RWPE2 (cell line): Measurements from ENCODE around the gene FAM174C.

Source experiments
- ATAC-seq: fragments of 200-7000 bp; cut with Tn5 transposase; 3 replicates; pipeline ENCODE4 v1.9.1; 2021; ENCODE audit warnings: low read depth
- DNase-seq: peaks from one replicate; pipeline ENCODE4 v3.0.0-alpha.2; 2020; ENCODE audit warnings: low spot score
- H3K27ac ChIP-seq: fragments of 450-650 bp; 2 replicates; pipeline ENCODE4 v1.5.1; 2017; ENCODE audit warnings: mild to moderate bottlenecking; ENCODE audit not compliant: poor library complexity, severe bottlenecking
- H3K27me3 ChIP-seq: fragments of 250-450 bp; sonication (Bioruptor Pico); 2 replicates; pipeline ENCODE4 v1.5.1; 2021; ENCODE audit warnings: mild to moderate bottlenecking, moderate library complexity; ENCODE audit not compliant: insufficient read depth, poor library complexity, severe bottlenecking
- H3K36me3 ChIP-seq: fragments of 250-450 bp; sonication (Bioruptor Pico); 2 replicates; pipeline ENCODE4 v1.5.1; 2020; ENCODE audit warnings: low read depth, mild to moderate bottlenecking, moderate library complexity
- H3K4me1 ChIP-seq: fragments of 250-450 bp; sonication (Bioruptor Pico); 2 replicates; pipeline ENCODE4 v1.5.1; 2021; ENCODE audit warnings: mild to moderate bottlenecking, moderate library complexity; ENCODE audit not compliant: insufficient read depth, poor library complexity, severe bottlenecking
- H3K4me3 ChIP-seq: fragments of 250-450 bp; sonication (Bioruptor Pico); 2 replicates; pipeline ENCODE4 v1.5.1; 2021; ENCODE audit warnings: mild to moderate bottlenecking, moderate library complexity; ENCODE audit not compliant: severe bottlenecking
- H3K9me3 ChIP-seq: fragments of 250-450 bp; sonication (Bioruptor Pico); 2 replicates; pipeline ENCODE4 v1.5.1; 2021; ENCODE audit warnings: mild to moderate bottlenecking, moderate library complexity; ENCODE audit not compliant: severe bottlenecking
- TF ChIP-seq, protein P1 (sequence below): fragments of 450-650 bp; IDR thresholded peaks from one replicate; pipeline ENCODE4 v1.5.1; 2017; ENCODE audit warnings: mild to moderate bottlenecking, moderate library complexity; ENCODE audit not compliant: poor library complexity, severe bottlenecking

The FAM174C gene

DNA sequence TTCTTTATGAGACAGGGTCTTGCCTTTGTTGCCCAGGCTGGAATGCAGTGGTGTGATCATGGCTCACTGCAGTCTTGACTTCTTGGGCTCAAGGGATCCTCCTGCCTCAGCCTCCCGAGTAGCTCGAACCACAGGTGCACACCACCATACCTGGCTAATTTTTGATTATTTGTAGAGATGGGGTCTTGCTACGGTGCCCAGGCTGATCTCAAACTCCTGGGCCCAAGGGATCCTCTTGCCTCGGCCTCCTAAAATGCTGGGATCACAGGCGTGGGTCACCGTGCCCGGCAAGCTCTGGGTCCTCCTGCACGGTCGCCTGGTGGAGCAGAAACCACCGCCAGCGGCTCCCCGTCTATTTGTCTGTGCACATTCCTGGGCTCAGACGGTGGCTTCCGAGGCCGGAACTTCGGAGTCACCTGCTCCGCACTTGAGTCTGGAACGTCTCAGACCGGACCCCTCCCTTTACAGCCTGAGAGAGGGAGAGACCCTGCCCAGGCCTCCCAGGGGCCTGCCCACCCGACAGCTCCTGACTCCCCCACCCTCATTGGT lies 32.5 kb downstream of the FAM174C start:
- H3K4me3 ChIP-seq: no peak overlapping the region
- H3K27ac ChIP-seq: no peak overlapping the region
- peak; percentile 61 for DNase-seq
- H3K36me3 ChIP-seq: no peaks in the 10 kb centered on the region
- TF ChIP-seq, protein P1, sequence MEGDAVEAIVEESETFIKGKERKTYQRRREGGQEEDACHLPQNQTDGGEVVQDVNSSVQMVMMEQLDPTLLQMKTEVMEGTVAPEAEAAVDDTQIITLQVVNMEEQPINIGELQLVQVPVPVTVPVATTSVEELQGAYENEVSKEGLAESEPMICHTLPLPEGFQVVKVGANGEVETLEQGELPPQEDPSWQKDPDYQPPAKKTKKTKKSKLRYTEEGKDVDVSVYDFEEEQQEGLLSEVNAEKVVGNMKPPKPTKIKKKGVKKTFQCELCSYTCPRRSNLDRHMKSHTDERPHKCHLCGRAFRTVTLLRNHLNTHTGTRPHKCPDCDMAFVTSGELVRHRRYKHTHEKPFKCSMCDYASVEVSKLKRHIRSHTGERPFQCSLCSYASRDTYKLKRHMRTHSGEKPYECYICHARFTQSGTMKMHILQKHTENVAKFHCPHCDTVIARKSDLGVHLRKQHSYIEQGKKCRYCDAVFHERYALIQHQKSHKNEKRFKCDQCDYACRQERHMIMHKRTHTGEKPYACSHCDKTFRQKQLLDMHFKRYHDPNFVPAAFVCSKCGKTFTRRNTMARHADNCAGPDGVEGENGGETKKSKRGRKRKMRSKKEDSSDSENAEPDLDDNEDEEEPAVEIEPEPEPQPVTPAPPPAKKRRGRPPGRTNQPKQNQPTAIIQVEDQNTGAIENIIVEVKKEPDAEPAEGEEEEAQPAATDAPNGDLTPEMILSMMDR: no peak
- no peaks in the 10 kb centered on the region for H3K4me1 ChIP-seq
- no peaks in the 10 kb centered on the region for H3K9me3 ChIP-seq
- no peaks in the 10 kb centered on the region for H3K27me3 ChIP-seq
- no peak for ATAC-seq

DNA sequence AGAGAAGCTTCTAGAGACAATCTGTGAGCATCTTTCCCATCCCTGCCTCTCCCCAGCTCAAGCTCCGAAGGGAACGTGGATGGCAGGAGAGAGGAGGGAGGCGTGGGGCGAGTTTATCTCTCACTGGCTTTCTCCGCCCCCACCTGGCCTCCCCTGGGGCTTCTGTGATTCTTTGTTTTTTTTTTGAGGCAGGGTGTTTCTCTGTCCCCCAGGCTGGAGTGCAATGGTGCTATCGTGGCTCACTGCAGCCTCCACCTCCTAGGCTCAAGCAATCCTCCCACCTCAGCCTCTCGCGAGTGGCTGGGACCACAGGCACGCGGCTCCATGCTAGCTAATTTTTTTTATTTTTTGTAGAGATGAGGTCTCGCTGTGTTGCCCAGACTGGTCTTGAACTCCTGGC lies 33.4 kb downstream of the FAM174C start:
- no peak overlapping the region for H3K27ac ChIP-seq
- peaks cover 7% of the 10 kb centered on the region for H3K4me1 ChIP-seq
- no peaks in the 10 kb centered on the region for H3K9me3 ChIP-seq
- ATAC-seq: no peak
- no peak overlapping the region for H3K4me3 ChIP-seq
- H3K27me3 ChIP-seq: no peaks in the 10 kb centered on the region
- DNase-seq: no peak
- H3K36me3 ChIP-seq: no peaks in the 10 kb centered on the region
- TF ChIP-seq, protein P1: no peak

DNA sequence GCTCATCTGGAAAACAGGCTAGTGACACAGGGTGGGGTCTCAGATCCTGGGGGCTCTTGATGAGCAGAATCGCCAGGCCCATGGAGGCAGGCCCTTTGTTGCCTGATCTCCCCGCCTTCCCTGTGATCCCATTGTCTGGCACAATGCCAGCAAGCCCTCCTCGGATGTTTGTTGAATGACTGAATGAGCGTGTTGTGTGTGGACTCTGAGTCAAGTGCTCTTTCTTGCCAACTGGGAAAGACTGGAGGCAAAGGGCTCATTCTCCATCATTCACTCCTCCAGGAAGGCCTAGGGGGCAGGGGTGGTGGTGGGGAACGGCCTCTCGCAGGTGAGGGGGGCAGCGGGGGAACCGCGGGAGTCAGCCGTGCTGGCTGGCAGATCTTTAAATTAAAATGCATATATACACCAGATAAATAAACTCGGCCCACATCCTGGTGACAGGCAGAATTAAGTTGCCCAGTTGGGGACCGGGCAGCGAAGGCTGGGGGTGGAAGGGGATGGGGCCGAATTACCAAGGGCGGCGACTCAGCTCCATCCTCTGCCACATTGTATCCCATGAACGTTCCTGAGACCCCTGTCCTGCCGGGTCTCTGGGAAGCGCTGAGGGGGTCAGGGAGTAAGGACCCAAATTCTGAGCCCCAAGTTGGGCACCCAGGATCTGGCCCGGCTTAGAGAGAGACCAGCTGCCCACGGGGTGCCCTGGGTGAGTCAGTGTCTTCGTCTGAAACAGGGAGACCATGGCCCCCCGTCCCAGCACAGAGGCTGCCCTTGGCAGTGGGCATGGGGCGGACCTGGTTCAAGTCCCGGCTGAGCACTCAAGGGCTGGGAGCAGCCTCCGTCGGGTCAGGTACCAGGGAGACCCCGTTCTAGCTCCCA lies 34.9 kb downstream of the FAM174C start:
- DNase-seq (peak; percentile 55), ATAC-seq (no peak)
- Histone ChIP-seq H3K4me1 (peaks cover 12% of the 10 kb centered on the region), H3K27ac (no peak overlapping the region), H3K27me3 (no peaks in the 10 kb centered on the region), H3K4me3 (no peak overlapping the region), H3K36me3 (no peaks in the 10 kb centered on the region), H3K9me3 (no peaks in the 10 kb centered on the region)
- TF ChIP-seq, protein P1: no peak

DNA sequence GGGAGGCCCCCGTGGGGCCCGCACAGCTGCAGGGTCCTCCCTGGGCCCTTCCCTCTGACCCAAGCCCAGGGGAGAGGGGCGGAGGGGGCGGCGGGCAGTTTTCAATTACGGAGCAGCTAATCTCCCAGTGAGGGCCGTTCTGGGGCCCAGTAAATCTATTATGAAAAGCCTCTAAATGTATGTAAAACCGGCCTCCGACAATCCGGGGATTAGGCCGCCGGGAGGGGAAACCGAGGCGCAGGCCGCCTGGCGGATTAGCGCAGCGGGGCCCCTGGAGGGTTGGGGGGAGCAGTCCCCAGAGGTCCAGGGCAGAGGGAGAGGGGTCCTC lies 35.5 kb downstream of the FAM174C start:
- DNase-seq (no peak), ATAC-seq (no peak)
- TF ChIP-seq, protein P1: no peak

More for the DNA sequence above, 35.5 kb downstream of the FAM174C start:
- Histone ChIP-seq H3K27ac (no peak overlapping the region), H3K36me3 (no peaks in the 10 kb centered on the region), H3K4me1 (peaks cover 12% of the 10 kb centered on the region), H3K27me3 (no peaks in the 10 kb centered on the region), H3K4me3 (no peak overlapping the region), H3K9me3 (no peaks in the 10 kb centered on the region)
